T-cell (primary cell): ENCODE data around the gene ST7. TPM values are rescaled to one million over a fixed set of nuclear protein-coding genes. Genes with fewer than 3 reads are reported as not detected.

ENCODE experiments used
- ATAC-seq, 4 experiments: fragments of 200-7000 bp in 3 of 4; fragments of 150-1000 bp in 1 of 4; cut with Tn5 transposase; replicated peaks in 1 of 4; 1 replicate in 3 of 4; 2 replicates in 1 of 4; pipeline ENCODE4 v1.10.0; 2021; ENCODE audit warnings: moderate library complexity in 3 of 4, mild to moderate bottlenecking in 2 of 4, moderate number of reproducible peaks in 1 of 4
- CTCF ChIA-PET, 2 donors: fragments of 300-600 bp; sonication (Branson Sonifier 250); formaldehyde crosslinking; loops; one replicate each; lab custom pipeline; 2022; ENCODE audit warnings: antibody characterized with exemption in 2 of 2; lab: Charles Lee
- POLR2A ChIA-PET, 2 donors: fragments of 300-600 bp; sonication (Branson Sonifier 250); formaldehyde crosslinking; loops; one replicate each; lab custom pipeline; 2022; ENCODE audit warnings: antibody characterized with exemption in 2 of 2; lab: Charles Lee
- DNase-seq, 35 experiments: peaks; one replicate each; pipeline versions ENCODE4 v3.0.0 to v3.0.0-alpha.2; 2013 to 2023
- H3K27ac ChIP-seq: one replicate; pipeline ENCODE4 v1.5.1; 2013; ENCODE audit warnings: low read length
- H3K27me3 ChIP-seq, 2 experiments: replicated peaks in 1 of 2; 1 replicate in 1 of 2; 2 replicates in 1 of 2; pipeline versions ENCODE4 v1.6.1 to v1.7.0; 2013; ENCODE audit warnings: low read length in 1 of 2, mixed read lengths in 1 of 2; ENCODE audit not compliant: control insufficient read depth in 2 of 2, insufficient read depth in 2 of 2; ENCODE audit errors: extremely low read depth in 1 of 2
- H3K36me3 ChIP-seq, 2 donors: 1 replicate in 1 of 2; 2 replicates in 1 of 2; pipeline versions ENCODE4 v1.6.1 to v1.7.0; 2013; ENCODE audit warnings: low read length in 1 of 2; ENCODE audit not compliant: control insufficient read depth in 2 of 2, insufficient read depth in 1 of 2; ENCODE audit errors: extremely low read depth in 1 of 2
- H3K4me1 ChIP-seq, 2 experiments: 1 replicate in 1 of 2; 2 replicates in 1 of 2; pipeline versions ENCODE4 v1.6.1 to v1.7.0; 2013; ENCODE audit warnings: low read length in 2 of 2, mixed read lengths in 1 of 2; ENCODE audit not compliant: insufficient read depth in 2 of 2, control insufficient read depth in 1 of 2; ENCODE audit errors: extremely low read depth in 1 of 2
- H3K4me3 ChIP-seq, 2 donors: 1 replicate in 1 of 2; 2 replicates in 1 of 2; pipeline versions ENCODE4 v1.5.1 to v1.7.0; 2013; ENCODE audit warnings: mild to moderate bottlenecking in 2 of 2, low read length in 1 of 2, moderate library complexity in 1 of 2; ENCODE audit not compliant: control insufficient read depth in 1 of 2; ENCODE audit errors: extremely low read depth in 1 of 2
- H3K9me3 ChIP-seq: 2 replicates; pipeline ENCODE4 v1.7.0; 2013
- H3K27ac Mint-ChIP-seq, 2 donors: one replicate each; pipeline ENCODE4 v1.8.0; 2020 to 2021; ENCODE audit warnings: mild to moderate bottlenecking in 2 of 2, mixed read lengths in 2 of 2
- H3K27me3 Mint-ChIP-seq, 2 donors: one replicate each; pipeline ENCODE4 v1.8.0; 2021 to 2022; ENCODE audit warnings: mixed read lengths in 2 of 2
- H3K36me3 Mint-ChIP-seq: one replicate; pipeline ENCODE4 v1.8.0; 2021; ENCODE audit warnings: mixed read lengths
- H3K4me1 Mint-ChIP-seq, 3 donors: one replicate each; pipeline ENCODE4 v1.8.0; 2020 to 2022; ENCODE audit warnings: mixed read lengths in 3 of 3, mild to moderate bottlenecking in 1 of 3
- H3K4me3 Mint-ChIP-seq, 3 donors: one replicate each; pipeline ENCODE4 v1.8.0; 2020 to 2022; ENCODE audit warnings: mild to moderate bottlenecking in 3 of 3, mixed read lengths in 3 of 3, moderate library complexity in 3 of 3
- H3K9me3 Mint-ChIP-seq, 3 donors: one replicate each; pipeline ENCODE4 v1.8.0; 2020 to 2022; ENCODE audit warnings: mixed read lengths in 3 of 3
- WGBS: methylation state at CpG from one replicate; pipeline ENCODE4 v1.1.5; 2013; ENCODE audit warnings: missing lambda C conversion rate; ENCODE audit not compliant: insufficient coverage; 5-methylcytosine and 5-hydroxymethylcytosine counted together
- total RNA-seq, 35 experiments: library from RNA in 6 of 35; stranded (reverse) in 6 of 35; fragments of 120-200 nt in 1 of 35; gene quantifications; one replicate each; pipeline versions ENCODE4 v1.2.1 to v1.2.4 and lab custom pipeline; 2013 to 2026

ST7 gene
- total RNA-seq, 5 donors from 2014 or later (not counting 1 experiment from before 2014, with no cell fraction given) = 3.3 to 6.1 (median 4.4) TPM

GRCh38 chr7:117067340-117067739 lies 114.0 kb downstream of the ST7 start:
- ChIA-PET CTCF (no interaction called here), POLR2A (interaction anchor here in 1 of 2 donors (0.6 kb wide), 1 partner anchor 155 kb away, joined by 3 read pairs; no protein-coding TSS in a partner anchor)
- 83% methylated on average over 1 of the region's 1 CpG for WGBS
- no peaks in the 10 kb centered on the region for H3K9me3 ChIP-seq
- Mint-ChIP-seq H3K27ac (no peak overlapping the region), H3K4me3 (no peak overlapping the region), H3K9me3 (no peaks in the 10 kb centered on the region), H3K4me1 (peaks cover 12 to 26% (median 18%) of the 10 kb centered on the region in 3 donors), H3K27me3 (no peaks in the 10 kb centered on the region), H3K36me3 (no peaks in the 10 kb centered on the region)
- ATAC-seq (no peak), DNase-seq (no peak)
- H3K27ac ChIP-seq = no peak overlapping the region
- no peaks in the 10 kb centered on the region for H3K36me3 ChIP-seq
- H3K4me3 ChIP-seq = no peak overlapping the region
- H3K27me3 ChIP-seq = no peaks in the 10 kb centered on the region
- peaks cover 4% of the 10 kb centered on the region in 2 experiments for H3K4me1 ChIP-seq

- Mint-ChIP-seq H3K27me3 (no peaks in the 10 kb centered on the region), H3K9me3 (no peaks in the 10 kb centered on the region), H3K4me3 (no peak overlapping the region), H3K27ac (no peak overlapping the region), H3K36me3 (no peaks in the 10 kb centered on the region), H3K4me1 (peaks cover 15 to 34% (median 25%) of the 10 kb centered on the region in 3 donors)
- Histone ChIP-seq H3K9me3 (no peaks in the 10 kb centered on the region), H3K36me3 (no peaks in the 10 kb centered on the region), H3K4me3 (no peak overlapping the region), H3K27me3 (no peaks in the 10 kb centered on the region), H3K27ac (no peak overlapping the region), H3K4me1 (peaks cover 4% of the 10 kb centered on the region in 2 experiments)
- DNase-seq (peak in 5 of 35 experiments; percentile 4 to 27 (median 16)), ATAC-seq (peak in 3 of 4 experiments; percentile 50 to 81 (median 57))
- no CpG with 5 or more reads among the region's 5 CpGs for WGBS
- ChIA-PET POLR2A (no interaction called here), CTCF (interaction anchor here (1.0 to 1.6 kb wide), 2 partner anchors 11 to 42 kb away, joined by 3 to 4 read pairs; no protein-coding TSS in a partner anchor)
Measured at GRCh38 chr7:117068511-117069145, 115.3 kb downstream of the ST7 start.

- POLR2A ChIA-PET = no interaction called here
- WGBS = no CpG with 5 or more reads among the region's 1 CpG
- Mint-ChIP-seq H3K27ac (no peak overlapping the region), H3K4me1 (peaks cover 15 to 34% (median 25%) of the 10 kb centered on the region in 3 donors), H3K27me3 (no peaks in the 10 kb centered on the region), H3K36me3 (no peaks in the 10 kb centered on the region), H3K4me3 (no peak overlapping the region), H3K9me3 (no peaks in the 10 kb centered on the region)
- ATAC-seq = no peak
- CTCF ChIA-PET = interaction anchor here in 1 of 2 donors (0.5 to 1.6 kb wide), 2 partner anchors 12 to 34 kb away, joined by 4 to 6 read pairs; no protein-coding TSS in a partner anchor
- Histone ChIP-seq H3K36me3 (no peaks in the 10 kb centered on the region), H3K9me3 (no peaks in the 10 kb centered on the region), H3K4me1 (peaks cover 4% of the 10 kb centered on the region in 2 experiments), H3K27ac (no peak overlapping the region), H3K27me3 (no peaks in the 10 kb centered on the region), H3K4me3 (no peak overlapping the region)
- DNase-seq = no peak
Measured at GRCh38 chr7:117069379-117069778, 116.1 kb downstream of the ST7 start.

GRCh38 chr7:117071551-117071950 lies 118.2 kb downstream of the ST7 start:
- POLR2A ChIA-PET = interaction anchor here (0.5 to 0.7 kb wide), 2 partner anchors 25 to 773 kb away, joined by 3 read pairs; no protein-coding TSS in a partner anchor
- H3K4me3 Mint-ChIP-seq = no peak overlapping the region
- H3K4me1 Mint-ChIP-seq = peaks cover 15 to 39% (median 25%) of the 10 kb centered on the region in 3 donors
- H3K9me3 Mint-ChIP-seq = peaks cover 0 to 5% (median 4%) of the 10 kb centered on the region in 3 donors
- H3K36me3 Mint-ChIP-seq = no peaks in the 10 kb centered on the region
- H3K27me3 Mint-ChIP-seq = no peaks in the 10 kb centered on the region
- Histone ChIP-seq H3K27me3 (no peaks in the 10 kb centered on the region), H3K9me3 (no peaks in the 10 kb centered on the region), H3K4me3 (no peak overlapping the region), H3K4me1 (peaks cover 4% of the 10 kb centered on the region in 2 experiments), H3K27ac (no peak overlapping the region), H3K36me3 (no peaks in the 10 kb centered on the region)
- no peak for ATAC-seq
- 100% methylated on average over 1 of the region's 3 CpGs for WGBS
- no peak overlapping the region for H3K27ac Mint-ChIP-seq
- no peak for DNase-seq
- CTCF ChIA-PET = interaction anchor here in 1 of 2 donors (0.6 kb wide), 1 partner anchor 609 kb away, joined by 3 read pairs; no protein-coding TSS in a partner anchor

GRCh38 chr7:117072620-117073118 lies 119.4 kb downstream of the ST7 start:
- Histone ChIP-seq H3K36me3 (no peaks in the 10 kb centered on the region), H3K9me3 (no peaks in the 10 kb centered on the region), H3K4me3 (no peak overlapping the region), H3K4me1 (peaks cover 4% of the 10 kb centered on the region in 2 experiments), H3K27ac (no peak overlapping the region), H3K27me3 (no peaks in the 10 kb centered on the region)
- H3K4me3 Mint-ChIP-seq = no peak overlapping the region
- CTCF ChIA-PET = no interaction called here
- 88% methylated on average over 5 of the region's 7 CpGs for WGBS
- H3K4me1 Mint-ChIP-seq = peaks cover 15 to 29% (median 20%) of the 10 kb centered on the region in 3 donors
- no peak for ATAC-seq
- H3K36me3 Mint-ChIP-seq = no peaks in the 10 kb centered on the region
- H3K27ac Mint-ChIP-seq = no peak overlapping the region
- no peaks in the 10 kb centered on the region for H3K27me3 Mint-ChIP-seq
- H3K9me3 Mint-ChIP-seq = peaks cover 0 to 5% (median 4%) of the 10 kb centered on the region in 3 donors
- POLR2A ChIA-PET = no interaction called here
- DNase-seq = peak in 2 of 35 experiments; percentile 4 to 7

- ChIA-PET CTCF (no interaction called here), POLR2A (no interaction called here)
- DNase-seq (no peak), ATAC-seq (no peak)
- Mint-ChIP-seq H3K36me3 (no peaks in the 10 kb centered on the region), H3K27ac (no peak overlapping the region), H3K4me1 (peaks cover 3 to 17% (median 8%) of the 10 kb centered on the region in 3 donors), H3K27me3 (no peaks in the 10 kb centered on the region), H3K4me3 (no peak overlapping the region), H3K9me3 (peaks cover 0 to 5% (median 4%) of the 10 kb centered on the region in 3 donors)
- no peaks in the 10 kb centered on the region for H3K27me3 ChIP-seq
- no peaks in the 10 kb centered on the region for H3K9me3 ChIP-seq
- H3K27ac ChIP-seq = no peak overlapping the region
- no peak overlapping the region for H3K4me3 ChIP-seq
- no CpG with 5 or more reads among the region's 4 CpGs for WGBS
- H3K36me3 ChIP-seq = no peaks in the 10 kb centered on the region
- no peaks in the 10 kb centered on the region for H3K4me1 ChIP-seq
Measured at GRCh38 chr7:117074378-117074777, 121.1 kb downstream of the ST7 start.
